ENCODE data around the gene TMEM158. TPM values are rescaled to one million over a fixed set of nuclear protein-coding genes. Genes with fewer than 3 reads are reported as not detected.

TMEM158 gene
- total and polyA plus RNA-seq, 2 donors, result 1.7 to 11.2 TPM

- 33% methylated on average over 7 of the region's 7 CpGs for WGBS
- no peak for DNase-seq (ENCODE audit: extremely low spot score)
- Histone ChIP-seq H3K4me3 (ENCODE audit: low read depth, low read length) (no peak overlapping the region), H3K27ac (ENCODE audit: low read depth) (no peak overlapping the region), H3K4me1 (ENCODE audit: insufficient read depth) (no peaks in the 10 kb centered on the region), H3K36me3 (ENCODE audit: insufficient read depth) (no peaks in the 10 kb centered on the region)
Measured at GRCh38 chr3:45182915-45183871, 42.9 kb downstream of the TMEM158 start.

GRCh38 chr3:45181496-45181895, 44.6 kb downstream of the TMEM158 start:
- WGBS, result 47% methylated on average over 5 of the region's 5 CpGs

GRCh38 chr3:45180899-45181298, 45.2 kb downstream of the TMEM158 start:
- WGBS, result 52% methylated on average over 7 of the region's 7 CpGs
- DNase-seq (ENCODE audit: extremely low spot score), result no peak
- Histone ChIP-seq H3K27ac (ENCODE audit: low read depth) (no peak overlapping the region), H3K4me3 (ENCODE audit: low read depth, low read length) (no peak overlapping the region), H3K4me1 (ENCODE audit: insufficient read depth) (no peaks in the 10 kb centered on the region), H3K36me3 (ENCODE audit: insufficient read depth) (no peaks in the 10 kb centered on the region)

More at GRCh38 chr3:45181496-45181895, 44.6 kb downstream of the TMEM158 start:
- DNase-seq (ENCODE audit: extremely low spot score), result no peak
- no peaks in the 10 kb centered on the region for H3K36me3 ChIP-seq (ENCODE audit: insufficient read depth)
- H3K27ac ChIP-seq (ENCODE audit: low read depth), result no peak overlapping the region
- no peak overlapping the region for H3K4me3 ChIP-seq (ENCODE audit: low read depth, low read length)
- no peaks in the 10 kb centered on the region for H3K4me1 ChIP-seq (ENCODE audit: insufficient read depth)

- no peak overlapping the region for H3K27ac ChIP-seq (ENCODE audit: low read depth)
- 70% methylated on average over 6 of the region's 6 CpGs for WGBS
- DNase-seq (ENCODE audit: extremely low spot score), result no peak
- H3K36me3 ChIP-seq (ENCODE audit: insufficient read depth), result no peaks in the 10 kb centered on the region
- H3K4me3 ChIP-seq (ENCODE audit: low read depth, low read length), result no peak overlapping the region
- H3K4me1 ChIP-seq (ENCODE audit: insufficient read depth), result no peaks in the 10 kb centered on the region
Measured at GRCh38 chr3:45180051-45180450, 46.0 kb downstream of the TMEM158 start.

- WGBS, result 93% methylated on average over 3 of the region's 3 CpGs
- Histone ChIP-seq H3K4me3 (ENCODE audit: low read depth, low read length) (no peak overlapping the region), H3K27ac (ENCODE audit: low read depth) (no peak overlapping the region), H3K4me1 (ENCODE audit: insufficient read depth) (no peaks in the 10 kb centered on the region), H3K36me3 (ENCODE audit: insufficient read depth) (no peaks in the 10 kb centered on the region)
- no peak for DNase-seq (ENCODE audit: extremely low spot score)
Measured at GRCh38 chr3:45179163-45179562, 46.9 kb downstream of the TMEM158 start.

GRCh38 chr3:45178183-45179023, 47.7 kb downstream of the TMEM158 start:
- 87% methylated on average over 13 of the region's 13 CpGs for WGBS
- H3K4me3 ChIP-seq (ENCODE audit: low read depth, low read length), result no peak overlapping the region
- no peaks in the 10 kb centered on the region for H3K36me3 ChIP-seq (ENCODE audit: insufficient read depth)
- H3K27ac ChIP-seq (ENCODE audit: low read depth), result no peak overlapping the region
- DNase-seq (ENCODE audit: extremely low spot score), result no peak
- H3K4me1 ChIP-seq (ENCODE audit: insufficient read depth), result no peaks in the 10 kb centered on the region

- 88% methylated on average over 4 of the region's 4 CpGs for WGBS
- H3K4me1 ChIP-seq (ENCODE audit: insufficient read depth), result no peaks in the 10 kb centered on the region
- H3K4me3 ChIP-seq (ENCODE audit: low read depth, low read length), result no peak overlapping the region
- no peak overlapping the region for H3K27ac ChIP-seq (ENCODE audit: low read depth)
- no peaks in the 10 kb centered on the region for H3K36me3 ChIP-seq (ENCODE audit: insufficient read depth)
- no peak for DNase-seq (ENCODE audit: extremely low spot score)
Measured at GRCh38 chr3:45176912-45177311, 49.2 kb downstream of the TMEM158 start.

Small RNA genes lying within 50 kb of the gene (small RNA-seq; reads per million reads assigned to genes)
- gene RF00012, result not detected

Other genes starting within 250 kb of the TMEM158 start
- 89.4 TPM for gene CLEC3B, start 200.0 kb downstream of the TMEM158 start, total RNA-seq
- 219 TPM for gene CLEC3B, start 200.0 kb downstream of the TMEM158 start, polyA plus RNA-seq
- 2.9 TPM for gene CDCP1, start 79.9 kb downstream of the TMEM158 start, total RNA-seq
- 2.0 TPM for gene CDCP1, start 79.9 kb downstream of the TMEM158 start, polyA plus RNA-seq
- 21.7 TPM for gene LARS2, start 162.3 kb upstream of the TMEM158 start, total RNA-seq
- 9.4 TPM for gene LARS2, start 162.3 kb upstream of the TMEM158 start, polyA plus RNA-seq